Measurements from ENCODE around the gene FZD7. TPM values are rescaled to one million over a fixed set of nuclear protein-coding genes. Genes with fewer than 3 reads are reported as not detected.

The FZD7 gene
- polyA plus RNA-seq, 3 donors, result 57.5 to 76.9 (median 71.4) TPM

Other genes with a start within 250 kb of the FZD7 start
- 1 to 10 TPM; 1.2 to 1.7 (median 1.3) TPM for gene CDK15, start 227.3 kb upstream of the FZD7 start, polyA plus RNA-seq (ENCODE audit: insufficient read length in 3 of 3)
- under 1 TPM; 0.06 to 0.11 (median 0.10) TPM for gene KIAA2012, start 39.4 kb downstream of the FZD7 start, polyA plus RNA-seq (ENCODE audit: insufficient read length in 3 of 3)
- gene SUMO1, start 204.7 kb downstream of the FZD7 start, polyA plus RNA-seq (ENCODE audit: insufficient read length in 3 of 3), result 100 to 1,000 TPM; 175 to 230 (median 190) TPM
- gene NOP58, start 231.9 kb downstream of the FZD7 start, polyA plus RNA-seq (ENCODE audit: insufficient read length in 3 of 3), result 100 to 1,000 TPM in 2 of 3 donors, 10 to 100 TPM in 1; 94.0 to 132 (median 121) TPM

All from renal cortex interstitium (tissue), 3 donors.